ENCODE results near the gene RPS19.

RPS19 gene

DNA sequence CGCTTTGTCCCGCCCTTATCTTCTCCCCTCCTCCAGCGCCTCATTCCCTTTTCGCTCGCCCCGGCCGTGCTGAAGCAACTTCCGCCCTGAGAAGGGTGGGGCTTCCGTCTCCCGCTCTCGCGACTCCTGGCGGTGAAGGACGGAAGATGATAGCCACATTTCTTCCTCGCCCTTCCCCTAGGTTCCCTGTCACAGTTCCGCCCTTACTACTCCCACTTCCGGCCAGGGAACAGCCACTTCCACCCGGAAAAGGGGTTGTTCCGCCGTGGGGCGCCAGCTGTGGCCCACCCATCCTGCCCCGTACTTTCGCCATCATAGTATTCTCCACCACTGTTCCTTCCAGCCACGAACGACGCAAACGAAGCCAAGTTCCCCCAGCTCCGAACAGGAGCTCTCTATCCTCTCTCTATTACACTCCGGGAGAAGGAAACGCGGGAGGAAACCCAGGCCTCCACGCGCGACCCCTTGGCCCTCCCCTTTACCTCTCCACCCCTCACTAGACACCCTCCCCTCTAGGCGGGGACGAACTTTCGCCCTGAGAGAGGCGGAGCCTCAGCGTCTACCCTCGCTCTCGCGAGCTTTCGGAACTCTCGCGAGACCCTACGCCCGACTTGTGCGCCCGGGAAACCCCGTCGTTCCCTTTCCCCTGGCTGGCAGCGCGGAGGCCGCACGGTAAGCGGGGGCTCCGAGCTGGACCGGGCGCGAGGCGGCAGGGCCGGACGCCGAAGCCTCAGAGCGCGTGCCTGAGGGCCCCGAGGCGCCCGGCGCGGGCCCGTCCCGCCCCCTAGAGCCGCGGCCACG is at the start of gene RPS19:
Gene RPS19 (plus strand): TSS at position 638 of the 801 bp plus-strand sequence. CDS start 520 bp downstream, outside the sequence.
- DNase-seq = peak; percentile 91 to 99 (median 98)

DNA sequence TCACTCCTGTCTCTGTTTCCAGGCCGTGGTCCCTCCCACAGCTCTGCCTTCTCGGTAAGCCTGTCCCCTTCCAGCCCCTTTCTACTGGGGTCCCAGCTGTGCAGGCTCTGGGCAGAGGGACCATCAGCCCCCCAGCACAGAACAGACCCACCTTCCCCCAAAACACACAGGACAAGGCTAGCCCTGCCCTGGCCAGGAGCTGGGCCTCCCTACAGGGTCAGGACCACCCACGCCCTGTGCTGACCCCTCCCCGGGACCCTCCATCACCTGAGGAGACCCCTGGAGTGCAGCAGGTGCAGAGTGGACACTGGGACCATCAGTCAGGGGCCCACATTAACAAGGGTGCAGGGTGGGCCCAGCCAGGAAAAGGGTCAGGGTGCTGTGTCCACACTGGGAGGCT is 49.8 kb upstream of the RPS19 start:
- DNase-seq = no peak

DNA sequence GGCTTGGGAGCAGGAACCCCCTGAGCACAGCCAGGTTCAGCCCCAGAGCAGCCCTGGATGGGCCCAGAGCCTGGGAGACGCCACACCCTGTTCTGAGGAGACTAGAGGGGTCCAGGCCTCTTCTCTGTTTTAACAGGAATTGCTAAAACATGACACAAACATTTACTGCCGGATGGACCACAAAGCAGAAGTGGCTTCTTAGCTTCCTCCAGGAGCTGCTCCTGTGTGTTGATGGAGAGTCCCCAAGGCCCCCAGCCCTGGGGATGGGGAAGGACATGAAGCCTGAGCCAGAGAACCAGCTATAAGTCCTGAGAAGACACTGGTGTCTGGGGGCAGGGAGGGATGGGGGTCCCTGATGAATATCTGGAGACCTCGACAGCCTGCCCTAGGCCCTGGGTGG is 49.0 kb upstream of the RPS19 start:
- peak in 8 of 58 donors; percentile 2 to 15 (median 4) for DNase-seq

DNA sequence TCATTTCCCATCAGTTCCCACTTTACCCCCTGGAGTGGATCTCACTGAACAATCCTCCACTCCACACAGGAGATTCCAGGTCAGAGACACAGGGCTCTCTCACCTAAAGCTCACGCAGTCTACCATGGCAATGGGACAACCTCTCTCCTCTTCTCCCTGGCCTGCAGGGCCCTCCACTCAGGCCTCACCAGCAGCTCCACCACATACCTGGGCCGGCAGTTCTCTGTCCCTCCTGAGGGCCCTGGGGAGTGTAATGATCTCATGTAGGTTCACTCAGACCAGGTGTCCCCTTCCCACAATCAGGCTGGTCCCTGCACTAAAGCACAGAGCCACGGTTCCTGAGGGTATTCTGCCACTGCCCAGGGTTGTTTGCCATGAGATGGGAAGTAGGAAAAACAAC is 48.1 kb upstream of the RPS19 start:
- DNase-seq = no peak

DNA sequence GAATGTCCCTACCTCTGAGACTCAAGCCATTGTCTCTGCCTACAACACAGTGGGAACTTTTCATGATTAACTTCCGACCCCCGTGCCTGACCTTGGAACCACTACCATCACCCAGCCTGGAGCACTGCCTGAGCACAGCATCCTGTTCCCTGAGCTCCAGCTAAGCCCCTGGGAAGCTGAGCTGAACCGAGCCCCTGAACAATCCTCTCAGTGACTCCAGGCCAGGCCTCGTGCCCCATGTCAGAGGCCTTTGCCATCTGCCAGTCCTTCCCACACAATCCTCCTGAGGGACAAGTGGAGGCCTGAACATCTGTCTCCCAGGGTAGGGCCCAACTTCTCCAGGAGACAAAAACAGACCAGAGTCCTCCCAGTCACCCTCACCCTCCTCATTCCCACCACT is 46.1 kb upstream of the RPS19 start:
- DNase-seq = no peak

DNA sequence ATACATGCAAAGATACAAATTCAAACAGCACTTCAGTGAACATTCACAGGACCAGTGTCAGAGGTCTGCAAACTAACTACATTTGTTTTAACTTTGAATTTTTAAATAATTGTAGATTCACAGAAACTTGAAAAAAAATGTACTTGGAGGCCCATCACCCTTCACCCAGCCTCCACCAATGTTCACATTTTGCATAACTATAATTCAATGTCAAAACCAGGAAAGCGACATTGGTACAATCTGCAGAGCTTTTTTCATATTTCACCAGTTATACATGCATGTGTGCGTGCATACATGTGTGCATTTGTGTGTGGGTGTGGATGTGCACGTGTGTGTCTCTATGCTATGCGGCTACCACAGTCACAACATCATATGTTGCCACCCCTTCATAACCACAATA is 44.8 kb upstream of the RPS19 start:
- no peak for DNase-seq

DNA sequence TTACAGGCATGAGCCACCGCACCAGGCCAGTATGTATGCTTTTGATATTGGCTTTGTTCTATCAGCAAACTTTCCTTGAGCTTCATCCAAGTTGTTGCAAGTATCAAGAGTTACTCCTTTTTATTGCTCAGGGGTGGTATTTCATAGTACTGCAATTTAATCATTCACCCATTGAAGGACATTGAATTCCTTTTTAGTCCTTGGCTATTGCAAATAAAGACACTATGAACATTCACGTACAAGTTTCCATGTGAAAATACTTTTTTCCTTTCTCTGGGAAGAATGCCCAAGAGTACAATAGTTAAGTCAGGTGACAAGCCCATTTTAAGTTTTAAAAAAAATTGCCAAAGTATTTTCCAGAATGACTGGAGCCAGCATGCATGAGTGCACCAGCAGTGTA is 43.3 kb upstream of the RPS19 start:
- no peak for DNase-seq

DNA sequence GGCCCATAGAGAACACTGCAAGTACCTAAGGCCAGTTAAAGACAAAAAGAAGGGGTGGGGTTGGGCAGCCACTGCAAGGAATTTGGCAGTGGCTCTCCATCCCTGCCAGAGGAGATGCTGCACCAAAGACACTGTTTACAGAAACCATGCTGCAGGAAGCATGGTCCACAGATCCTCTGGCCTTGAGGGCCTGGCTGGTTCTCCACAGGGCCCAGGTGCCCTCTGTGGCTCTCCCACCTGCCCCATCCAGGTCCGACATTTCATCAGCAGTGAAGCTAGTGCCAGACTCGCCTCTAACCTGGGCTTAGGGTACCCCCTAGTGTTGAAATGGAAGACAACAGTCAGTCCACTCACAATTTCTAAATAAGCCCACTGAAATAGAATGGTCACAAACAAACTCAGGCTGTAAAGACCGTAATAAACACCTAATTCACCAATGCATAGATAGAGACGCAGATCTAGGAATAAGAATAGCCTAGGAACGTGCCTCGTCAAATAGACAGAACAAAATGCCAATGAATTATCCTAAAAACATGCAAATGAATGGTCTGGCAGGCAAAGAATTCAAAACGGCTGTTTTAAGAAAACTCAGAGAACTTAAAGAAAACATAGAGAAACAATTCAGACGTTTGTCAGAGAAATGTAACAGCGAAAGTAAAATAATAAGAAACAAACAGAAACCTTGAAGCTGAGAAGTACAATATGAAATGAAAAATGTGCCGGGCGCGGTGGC is 38.9 kb upstream of the RPS19 start:
- DNase-seq = peak in 11 of 58 donors; percentile 2 to 10 (median 3)

DNA sequence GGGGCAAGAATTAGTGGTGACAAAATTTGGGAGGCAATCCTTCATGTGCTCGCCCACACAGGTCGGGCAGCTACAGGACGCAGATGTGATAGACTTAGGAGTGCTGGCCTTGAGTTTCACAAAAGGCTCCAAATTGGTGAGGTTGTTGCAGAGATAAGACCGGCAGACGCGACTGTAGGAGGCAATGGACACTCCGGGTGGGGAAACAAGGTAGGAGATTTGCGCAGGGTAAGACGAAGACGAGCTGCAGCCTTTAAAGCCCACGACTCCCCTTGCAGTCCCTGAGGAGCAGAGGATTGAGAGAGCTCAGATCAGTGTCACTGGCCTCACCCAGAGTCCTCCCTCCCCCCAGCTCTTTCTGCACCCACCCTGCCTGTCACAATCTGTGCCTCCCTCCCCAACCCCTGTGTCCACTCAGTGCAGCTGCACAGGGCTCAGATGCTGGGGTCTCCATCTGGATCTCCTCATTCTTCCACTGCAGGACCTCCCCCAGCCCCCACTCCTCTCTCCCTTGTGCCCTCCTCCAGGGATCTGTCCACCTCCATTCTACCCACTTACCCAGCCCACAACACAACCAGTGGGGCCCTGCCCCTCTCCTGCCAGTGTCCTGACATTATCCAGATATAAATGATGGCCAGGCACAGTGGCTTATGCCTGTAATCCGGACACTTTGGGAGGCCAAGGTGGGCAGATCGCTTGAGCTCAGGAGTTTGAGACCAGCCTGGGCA is 21.9 kb upstream of the RPS19 start:
- DNase-seq = no peak

DNA sequence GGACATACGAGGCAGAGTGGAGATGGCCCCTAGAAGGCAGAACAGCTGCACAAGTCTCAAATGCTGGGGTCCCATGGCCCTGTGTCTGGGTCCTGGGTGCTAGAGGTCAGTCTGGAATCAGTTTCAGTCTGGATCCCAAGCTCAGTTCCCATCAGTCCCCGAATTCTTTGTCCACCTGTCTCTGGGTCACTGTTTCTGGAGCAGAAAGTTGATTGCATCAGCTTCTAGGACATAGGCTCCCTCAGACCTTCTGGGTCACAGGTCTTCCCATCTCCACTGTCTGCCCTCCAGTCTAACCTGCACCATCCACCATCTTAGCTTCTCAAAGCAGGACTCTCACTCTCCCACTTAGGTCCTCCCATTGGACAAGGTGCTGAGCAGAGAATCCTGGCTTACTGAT is 20.8 kb upstream of the RPS19 start:
- DNase-seq = no peak

DNA sequence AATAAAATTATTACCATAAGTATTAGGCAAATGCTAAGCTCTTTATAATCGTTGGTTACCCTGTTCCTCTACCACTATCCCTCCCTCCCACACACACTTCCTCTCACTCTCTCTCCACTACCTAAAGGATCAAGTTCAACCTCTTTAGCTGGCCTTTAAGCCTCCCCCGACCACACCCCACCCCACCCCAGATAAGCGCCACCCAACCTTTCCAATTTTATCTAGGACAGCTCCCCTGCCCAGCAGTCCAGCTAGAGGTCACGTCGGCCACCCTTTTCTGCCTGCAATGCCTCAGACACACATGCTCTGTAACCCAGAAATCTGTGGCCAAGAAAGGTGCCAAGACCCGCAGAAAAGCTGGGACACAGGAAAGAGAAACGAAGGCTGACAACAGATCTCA is 16.7 kb upstream of the RPS19 start:
- no peak for DNase-seq

DNA sequence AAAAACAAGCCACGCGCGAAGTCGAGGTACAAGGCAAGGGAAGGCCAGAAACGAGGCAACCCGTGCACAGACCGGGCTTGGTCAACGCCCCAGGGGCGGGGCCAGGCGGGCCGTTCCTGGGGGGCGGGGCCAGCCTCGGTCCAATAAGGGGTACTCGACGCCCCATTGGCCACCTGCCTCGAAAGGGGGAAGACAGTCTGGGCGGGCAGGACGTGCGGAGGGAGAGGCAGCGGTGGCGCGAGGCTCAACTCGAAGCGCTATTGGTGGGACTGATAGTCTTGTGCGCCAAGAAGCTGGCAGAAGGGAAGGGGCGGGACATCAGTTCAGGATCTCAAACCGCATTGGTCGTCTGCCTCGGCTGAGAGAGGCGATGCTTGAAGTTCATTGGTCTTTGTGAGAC is 15.5 kb upstream of the RPS19 start, which contains the start of gene LYPD4:
Gene LYPD4 (minus strand): TSS at position 83 of the 400 bp plus-strand sequence. CDS start 5,398 bp downstream, outside the sequence.
- DNase-seq = no peak

DNA sequence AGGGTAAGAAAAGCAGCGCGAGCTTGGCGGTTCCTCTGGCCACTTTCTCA is 15.2 kb upstream of the RPS19 start, which contains the start of gene DMRTC2:
Gene DMRTC2 (plus strand): TSS at position 42 of the 50 bp plus-strand sequence. CDS start 2,387 bp downstream, outside the sequence.
- no peak for DNase-seq

DNA sequence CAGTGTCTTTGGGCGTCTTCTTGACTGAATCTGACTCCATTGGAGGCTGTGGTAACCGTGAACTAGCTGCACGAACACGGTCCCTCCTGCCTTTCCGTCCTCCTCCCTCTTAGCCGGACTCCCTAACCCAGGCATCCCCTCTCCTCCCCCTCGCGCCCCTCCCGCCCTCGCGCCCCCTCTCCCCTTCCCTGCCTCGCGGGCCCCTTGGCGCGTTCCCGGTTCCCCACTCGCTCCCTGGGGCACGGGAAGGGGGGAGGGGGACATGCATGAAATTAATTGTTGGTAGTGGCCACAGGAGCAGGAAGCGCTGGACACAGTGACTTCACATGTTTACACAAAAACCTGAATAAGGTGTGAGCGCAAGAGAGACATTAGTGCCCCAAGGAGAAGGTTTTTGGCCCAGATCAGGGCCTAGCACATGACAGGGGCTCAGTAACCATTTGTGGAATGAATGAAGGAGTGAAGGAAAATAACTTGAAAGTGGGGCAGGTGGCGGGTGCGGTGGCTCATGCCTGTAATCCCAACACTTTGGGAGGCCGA is 14.9 kb upstream of the RPS19 start:
- no peak for DNase-seq

DNA sequence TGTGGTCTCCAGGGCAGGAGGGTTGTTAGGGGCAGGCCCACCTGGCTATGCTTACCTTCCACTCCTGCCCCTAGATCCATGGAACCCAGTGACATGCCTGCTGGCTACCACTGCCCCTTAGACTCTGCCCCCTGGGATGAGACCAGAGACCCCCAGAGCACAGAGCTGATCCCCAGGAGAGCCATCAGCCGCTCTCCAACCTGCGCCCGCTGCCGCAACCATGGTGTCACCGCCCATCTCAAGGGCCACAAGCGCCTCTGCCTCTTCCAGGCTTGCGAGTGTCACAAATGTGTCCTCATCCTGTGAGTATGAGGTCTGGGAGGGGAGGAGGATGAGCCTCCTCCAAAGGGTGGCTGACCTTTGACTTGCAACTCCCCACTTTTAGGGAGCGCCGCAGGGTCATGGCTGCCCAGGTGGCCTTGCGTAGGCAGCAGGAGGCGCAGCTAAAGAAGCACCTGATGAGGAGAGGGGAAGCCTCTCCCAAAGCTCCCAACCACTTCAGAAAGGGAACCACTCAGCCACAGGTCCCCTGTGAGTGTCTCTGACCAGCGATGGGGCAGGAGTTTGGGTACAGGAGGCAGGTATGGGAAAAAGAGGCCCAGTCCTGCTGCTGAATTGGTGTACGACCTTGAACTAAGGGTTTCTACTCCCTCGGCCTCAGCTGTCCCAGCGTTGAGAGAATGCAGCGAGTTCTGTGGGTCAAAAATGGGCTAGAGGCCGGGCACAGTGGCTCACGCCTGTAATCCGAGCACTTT is 12.5 kb upstream of the RPS19 start:
- no peak for DNase-seq

DNA sequence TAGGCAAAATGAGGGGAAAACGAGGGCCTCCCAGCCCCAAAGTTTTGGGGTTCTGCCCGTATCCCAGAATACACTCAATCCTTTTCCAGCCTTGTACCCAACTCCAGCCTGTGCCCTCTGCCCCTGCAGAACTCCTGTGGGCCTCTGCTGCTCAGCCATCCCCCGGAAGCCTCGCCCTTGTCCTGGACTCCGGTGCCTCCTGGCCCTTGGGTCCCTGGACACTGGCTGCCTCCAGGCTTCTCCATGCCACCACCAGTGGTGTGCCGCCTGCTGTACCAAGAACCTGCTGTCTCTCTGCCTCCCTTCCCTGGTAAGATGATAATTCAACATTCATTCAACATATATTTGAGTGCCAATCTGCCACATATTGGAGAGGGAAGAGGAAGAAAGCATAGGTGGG is 11.4 kb upstream of the RPS19 start:
- DNase-seq = no peak

DNA sequence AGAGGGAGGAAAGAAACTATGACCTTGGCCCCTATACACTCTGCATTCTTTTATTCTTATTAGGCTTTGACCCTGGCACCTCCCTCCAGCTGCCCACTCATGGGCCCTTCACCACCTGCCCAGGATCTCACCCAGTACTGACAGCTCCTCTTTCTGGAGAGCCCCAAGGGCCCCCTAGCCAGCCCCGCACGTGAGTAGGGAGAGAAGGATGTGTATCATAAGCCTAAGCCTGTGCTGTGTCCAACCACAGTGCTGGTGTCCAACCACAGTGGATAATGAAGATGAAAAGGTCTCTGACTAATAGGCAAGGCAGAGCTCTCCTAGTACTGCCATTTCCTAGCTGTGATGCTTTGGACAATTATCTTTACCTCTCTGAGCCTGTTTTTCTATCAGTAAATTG is 11.0 kb upstream of the RPS19 start:
- no peak for DNase-seq

DNA sequence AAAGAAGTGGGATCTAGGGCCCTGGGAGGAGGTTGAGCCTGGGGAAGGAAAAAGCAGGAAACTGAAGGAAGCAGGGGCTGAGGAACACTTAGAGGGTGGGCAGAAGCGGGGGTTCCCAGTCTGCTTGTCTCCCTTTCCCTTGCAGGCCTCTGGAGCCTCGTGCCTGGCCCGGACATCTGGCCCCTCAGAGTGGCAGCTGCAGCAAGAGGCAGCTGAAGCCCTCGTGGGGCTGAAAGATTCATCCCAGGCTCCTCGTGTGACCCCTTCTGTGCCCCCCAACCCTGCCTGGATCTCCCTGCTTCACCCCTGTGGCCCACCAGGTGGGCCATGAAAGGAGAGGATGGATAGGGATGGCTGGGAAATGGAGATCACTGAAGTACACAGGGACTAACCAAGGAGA is 9.7 kb upstream of the RPS19 start:
- DNase-seq = no peak

DNA sequence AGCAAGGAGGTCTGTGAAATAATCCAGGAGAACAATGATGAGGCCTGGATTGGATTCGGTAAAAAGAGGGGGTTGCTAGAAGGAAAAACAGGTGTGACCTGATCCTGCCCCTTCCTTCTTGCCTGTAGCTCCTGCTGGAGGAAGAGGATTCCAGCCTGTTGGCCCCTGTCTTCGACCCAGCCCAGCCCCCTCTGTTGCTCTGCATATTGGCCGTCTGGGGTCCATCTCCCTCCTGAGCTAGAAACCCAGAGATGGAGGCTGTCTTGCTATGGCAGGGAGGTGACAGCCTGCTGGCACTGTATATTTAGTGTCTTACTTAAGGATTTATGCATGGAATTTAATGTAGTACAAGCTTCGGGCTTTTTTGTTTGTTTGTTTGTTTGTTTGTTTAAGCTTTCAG is 8.6 kb upstream of the RPS19 start:
- no peak for DNase-seq

DNA sequence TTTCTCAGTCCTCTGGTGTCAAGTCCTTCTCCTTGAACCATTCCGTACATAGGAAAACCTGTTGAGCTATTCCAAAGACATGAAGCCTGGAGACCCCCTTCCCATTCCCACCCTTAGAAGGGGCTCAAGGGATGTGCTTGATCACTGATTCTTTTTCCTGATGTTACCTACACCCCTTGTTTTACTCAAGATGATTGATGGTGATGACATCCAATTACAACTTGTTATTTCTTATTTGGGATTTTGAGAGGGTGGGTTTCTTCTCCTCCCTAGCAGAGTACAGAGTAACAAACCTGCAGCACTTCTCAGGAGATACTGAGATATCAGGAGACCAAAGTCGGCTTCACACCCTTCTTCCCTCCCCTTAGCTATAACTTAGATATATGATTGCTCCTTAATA is 6.7 kb upstream of the RPS19 start:
- no peak for DNase-seq

DNA sequence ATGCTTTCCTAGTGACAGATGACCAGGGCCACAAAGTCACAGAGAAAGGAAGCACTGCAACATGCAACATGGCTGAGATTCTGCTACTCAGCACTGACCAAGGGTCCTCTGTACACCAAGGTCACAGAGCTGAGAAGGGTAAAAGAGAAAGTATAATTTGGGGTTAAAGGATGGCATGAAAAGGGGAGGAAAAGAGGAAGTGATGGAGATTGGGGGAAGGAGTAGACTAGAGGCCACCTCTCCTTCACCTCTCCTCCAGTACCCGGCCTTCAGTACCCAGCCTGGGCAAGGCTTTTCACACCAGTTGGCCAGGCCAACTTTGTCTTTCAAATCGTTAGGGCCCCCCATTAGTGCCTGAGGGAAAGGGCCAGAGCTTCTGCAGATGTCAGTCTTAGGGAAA is 6.3 kb upstream of the RPS19 start:
- DNase-seq = no peak

DNA sequence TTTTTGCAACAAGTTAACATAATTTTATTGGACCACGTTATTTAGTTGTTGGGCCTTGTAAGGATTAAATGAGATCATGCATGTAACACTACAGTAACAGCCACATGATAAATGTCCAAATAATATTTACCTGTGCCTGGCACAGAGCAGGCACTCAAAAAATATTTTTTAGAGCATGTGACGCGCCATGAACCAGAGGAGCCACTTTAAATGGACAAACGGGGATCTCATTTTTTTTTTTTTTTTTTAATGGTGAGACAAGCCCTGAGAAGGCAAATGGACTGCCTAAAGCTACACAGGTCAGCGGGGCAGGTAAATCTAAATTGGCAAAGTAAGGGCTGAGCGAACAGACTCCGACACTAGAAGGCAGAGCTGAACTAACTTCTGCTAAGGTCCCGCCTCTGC is 840 bp upstream of the RPS19 start:
- DNase-seq = no peak

All from anterior cingulate cortex (tissue), 58 donors.